GM19099 (cell line): ENCODE measurements around the gene AGBL3.

Experiments
- POLR2A ChIP-seq: IDR thresholded peaks from 3 replicates; pipeline ENCODE4 v1.6.1; 2011; ENCODE audit warnings: low read depth; ENCODE audit not compliant: insufficient read length; ENCODE audit errors: extremely low read depth

The AGBL3 gene

GRCh38 chr7:135143885-135144668 is 157.8 kb downstream of the AGBL3 start:
- TF ChIP-seq POLR2A, result no peak

GRCh38 chr7:135147341-135147898 is 161.1 kb downstream of the AGBL3 start:
- no peak for TF ChIP-seq POLR2A

GRCh38 chr7:135147899-135148721 is 161.8 kb downstream of the AGBL3 start, which contains the start of gene TMEM140:
TMEM140 (plus strand) TSS chr7:135148072; CDS start chr7:135164442, 16,370 bp downstream.
- peak; percentile 67 for TF ChIP-seq POLR2A

- no peak for TF ChIP-seq POLR2A
These were observed 163.9 kb downstream of the AGBL3 start for GRCh38 chr7:135150072-135150782.

GRCh38 chr7:135151132-135151531 is 164.8 kb downstream of the AGBL3 start:
- peak; percentile 9 for TF ChIP-seq POLR2A

- peak; percentile 32 for TF ChIP-seq POLR2A
These were observed 165.2 kb downstream of the AGBL3 start for GRCh38 chr7:135151533-135151932.

- TF ChIP-seq POLR2A, result no peak
These were observed 166.1 kb downstream of the AGBL3 start for GRCh38 chr7:135152442-135152841.

GRCh38 chr7:135154734-135155133 is 168.4 kb downstream of the AGBL3 start:
- no peak for TF ChIP-seq POLR2A

- no peak for TF ChIP-seq POLR2A
These were observed 170.0 kb downstream of the AGBL3 start for GRCh38 chr7:135156290-135156689.

- no peak for TF ChIP-seq POLR2A
These were observed 171.9 kb downstream of the AGBL3 start for GRCh38 chr7:135158141-135158655.

GRCh38 chr7:135158874-135159273 is 172.6 kb downstream of the AGBL3 start:
- no peak for TF ChIP-seq POLR2A

- TF ChIP-seq POLR2A, result no peak
These were observed 173.2 kb downstream of the AGBL3 start for GRCh38 chr7:135159359-135160085.

- no peak for TF ChIP-seq POLR2A
These were observed 174.0 kb downstream of the AGBL3 start for GRCh38 chr7:135160098-135160857.

- TF ChIP-seq POLR2A, result peak; percentile 29
These were observed 174.7 kb downstream of the AGBL3 start for GRCh38 chr7:135160858-135161653.
